Neutrophil (primary cell): Measurements from ENCODE around the gene NOCT.

Experiments
- H3K27ac ChIP-seq: fragments of 200-600 bp; sonication (generic); 2 replicates; pipeline ENCODE4 v1.5.1; 2016; ENCODE audit warnings: mild to moderate bottlenecking, moderate library complexity
- H3K27me3 ChIP-seq: fragments of 200-600 bp; sonication (generic); 2 replicates; pipeline ENCODE4 v1.6.0; 2016; ENCODE audit warnings: mild to moderate bottlenecking
- H3K36me3 ChIP-seq: fragments of 200-600 bp; sonication (generic); 2 replicates; pipeline ENCODE4 v1.5.1; 2017
- H3K4me1 ChIP-seq, 2 experiments: fragments of 200-600 bp in 1 of 2; sonication (generic) in 1 of 2; 1 replicate in 1 of 2; 2 replicates in 1 of 2; pipeline versions ENCODE4 v1.5.1 to v1.6.1; 2013 to 2016; ENCODE audit warnings: low read depth in 1 of 2, low read length in 1 of 2, mild to moderate bottlenecking in 1 of 2, moderate library complexity in 1 of 2; ENCODE audit not compliant: control insufficient read depth in 1 of 2, insufficient read depth in 1 of 2
- H3K4me3 ChIP-seq, 2 experiments: fragments of 200-600 bp in 1 of 2; sonication (generic) in 1 of 2; 1 replicate in 1 of 2; 2 replicates in 1 of 2; pipeline ENCODE4 v1.5.1; 2013 to 2016; ENCODE audit warnings: low read depth in 1 of 2, low read length in 1 of 2, mild to moderate bottlenecking in 1 of 2, moderate library complexity in 1 of 2
- H3K9me3 ChIP-seq: fragments of 200-600 bp; sonication (generic); 2 replicates; pipeline ENCODE4 v1.5.1; 2016
- TF ChIP-seq, protein P1 (sequence below): fragments of 200-600 bp; sonication (generic); IDR thresholded peaks from 2 replicates; pipeline ENCODE4 v1.5.1; 2016; ENCODE audit warnings: antibody characterized with exemption

The NOCT gene, protein sequence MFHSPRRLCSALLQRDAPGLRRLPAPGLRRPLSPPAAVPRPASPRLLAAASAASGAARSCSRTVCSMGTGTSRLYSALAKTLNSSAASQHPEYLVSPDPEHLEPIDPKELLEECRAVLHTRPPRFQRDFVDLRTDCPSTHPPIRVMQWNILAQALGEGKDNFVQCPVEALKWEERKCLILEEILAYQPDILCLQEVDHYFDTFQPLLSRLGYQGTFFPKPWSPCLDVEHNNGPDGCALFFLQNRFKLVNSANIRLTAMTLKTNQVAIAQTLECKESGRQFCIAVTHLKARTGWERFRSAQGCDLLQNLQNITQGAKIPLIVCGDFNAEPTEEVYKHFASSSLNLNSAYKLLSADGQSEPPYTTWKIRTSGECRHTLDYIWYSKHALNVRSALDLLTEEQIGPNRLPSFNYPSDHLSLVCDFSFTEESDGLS

DNA sequence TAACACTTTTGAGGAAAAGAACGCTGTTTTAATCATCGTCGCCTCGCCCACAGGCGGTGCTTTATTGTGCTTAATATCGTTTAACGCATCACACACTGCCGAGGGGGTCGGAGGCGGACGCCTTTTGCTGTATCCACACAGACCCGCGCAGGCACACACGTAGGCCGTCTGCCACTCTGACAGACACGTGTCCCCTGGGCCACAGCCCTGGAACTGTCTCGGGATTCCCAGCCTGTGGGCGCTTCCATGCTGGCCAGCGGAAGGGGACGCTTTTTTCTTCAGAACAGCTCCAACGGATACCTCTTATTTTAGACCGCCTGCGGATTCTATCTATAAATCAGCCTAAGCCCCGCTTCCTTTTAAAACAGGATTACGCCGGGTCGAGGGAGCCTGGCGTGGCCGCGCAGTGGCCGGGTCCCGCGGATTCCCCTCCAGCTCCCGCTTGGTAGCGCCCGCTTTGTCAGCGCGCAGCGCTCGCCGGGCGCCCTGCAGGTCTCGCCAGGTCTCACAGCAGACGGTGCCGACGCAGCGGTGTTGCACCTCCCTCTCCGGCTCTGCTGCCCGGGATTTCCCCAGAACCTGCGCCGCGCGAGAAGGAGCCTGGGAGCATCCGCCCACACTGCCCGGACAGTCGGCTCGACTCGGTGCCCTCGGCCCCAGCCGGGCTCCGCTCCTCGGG lies at the start of gene NOCT:
TSS of gene NOCT (plus strand) at position 513 of the 679 bp plus-strand sequence. CDS start 201 bp downstream, outside the sequence.
- Histone ChIP-seq H3K36me3 (no peaks in the 10 kb centered on the region), H3K9me3 (no peaks in the 10 kb centered on the region), H3K4me3 (peak within 1 kb of the TSS; percentile 73 to 75), H3K27me3 (no peaks in the 10 kb centered on the region), H3K4me1 (peaks cover 53 to 55% of the 10 kb centered on the region in 2 experiments), H3K27ac (peak within 1 kb of the TSS; percentile 88)
- TF ChIP-seq, protein P1, sequence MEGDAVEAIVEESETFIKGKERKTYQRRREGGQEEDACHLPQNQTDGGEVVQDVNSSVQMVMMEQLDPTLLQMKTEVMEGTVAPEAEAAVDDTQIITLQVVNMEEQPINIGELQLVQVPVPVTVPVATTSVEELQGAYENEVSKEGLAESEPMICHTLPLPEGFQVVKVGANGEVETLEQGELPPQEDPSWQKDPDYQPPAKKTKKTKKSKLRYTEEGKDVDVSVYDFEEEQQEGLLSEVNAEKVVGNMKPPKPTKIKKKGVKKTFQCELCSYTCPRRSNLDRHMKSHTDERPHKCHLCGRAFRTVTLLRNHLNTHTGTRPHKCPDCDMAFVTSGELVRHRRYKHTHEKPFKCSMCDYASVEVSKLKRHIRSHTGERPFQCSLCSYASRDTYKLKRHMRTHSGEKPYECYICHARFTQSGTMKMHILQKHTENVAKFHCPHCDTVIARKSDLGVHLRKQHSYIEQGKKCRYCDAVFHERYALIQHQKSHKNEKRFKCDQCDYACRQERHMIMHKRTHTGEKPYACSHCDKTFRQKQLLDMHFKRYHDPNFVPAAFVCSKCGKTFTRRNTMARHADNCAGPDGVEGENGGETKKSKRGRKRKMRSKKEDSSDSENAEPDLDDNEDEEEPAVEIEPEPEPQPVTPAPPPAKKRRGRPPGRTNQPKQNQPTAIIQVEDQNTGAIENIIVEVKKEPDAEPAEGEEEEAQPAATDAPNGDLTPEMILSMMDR: peak; percentile 66

DNA sequence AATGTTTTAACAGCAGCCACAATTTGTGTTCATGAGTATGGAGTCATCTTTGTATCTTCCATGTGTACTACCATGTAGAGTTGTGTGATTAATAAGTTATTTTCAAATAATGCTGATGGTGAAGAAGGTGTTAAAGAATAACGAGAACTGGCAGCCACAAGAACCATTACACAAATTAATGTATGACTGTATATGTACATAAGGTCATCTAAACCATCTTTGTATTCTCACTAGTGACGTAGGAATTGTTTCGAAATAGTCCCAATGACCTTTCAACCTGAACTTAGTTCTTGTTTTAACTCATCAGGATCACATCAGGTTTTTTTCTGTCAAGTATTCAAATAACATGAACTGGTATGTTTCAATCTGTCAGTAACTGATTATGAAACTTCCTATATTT lies 48.3 kb upstream of the NOCT start:
- no peaks in the 10 kb centered on the region for H3K27me3 ChIP-seq
- TF ChIP-seq, protein P1: no peak
- H3K4me3 ChIP-seq: no peak overlapping the region
- no peaks in the 10 kb centered on the region for H3K9me3 ChIP-seq
- peak overlapping the region; percentile 68 for H3K27ac ChIP-seq
- no peaks in the 10 kb centered on the region for H3K36me3 ChIP-seq
- H3K4me1 ChIP-seq: peaks cover 21 to 24% of the 10 kb centered on the region in 2 experiments

DNA sequence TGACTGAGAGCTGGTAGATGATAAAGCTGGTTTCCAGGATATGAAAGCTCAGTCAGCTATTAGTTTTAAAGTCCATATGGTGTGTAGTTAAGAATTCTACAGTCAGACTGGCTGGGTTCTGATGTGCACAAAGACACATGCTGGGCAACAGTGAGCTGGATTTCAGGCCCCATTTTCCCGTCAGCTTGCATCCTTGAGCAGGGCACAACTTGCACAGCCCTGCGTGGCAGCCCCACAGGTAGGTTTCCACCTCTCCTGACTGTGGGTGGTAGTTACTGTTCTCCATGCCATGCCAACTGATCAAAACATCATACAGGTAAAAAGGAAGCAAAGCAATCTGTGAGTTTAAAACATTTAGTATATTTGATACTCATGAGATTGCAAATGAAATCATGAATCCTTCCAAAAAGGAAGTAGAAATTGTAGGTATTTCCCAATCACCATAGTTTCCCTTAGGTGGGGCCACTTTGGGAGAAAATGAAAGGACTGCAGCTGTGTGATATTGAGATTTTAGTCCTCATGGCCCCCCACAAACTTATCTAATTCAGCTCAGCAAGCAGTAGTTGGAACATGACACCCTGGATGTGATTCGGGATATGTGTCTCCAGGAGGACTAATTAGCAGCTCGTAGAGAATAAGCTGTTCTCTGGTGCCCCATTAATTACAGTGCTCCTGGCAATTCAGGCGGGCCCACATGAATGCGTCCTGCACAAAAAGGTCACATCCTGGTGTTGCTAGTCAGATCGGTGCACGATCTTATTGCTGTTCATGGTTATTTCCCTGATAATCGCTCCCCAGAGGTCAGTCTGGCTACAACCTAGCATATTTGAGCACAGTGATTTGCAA lies 42.4 kb upstream of the NOCT start:
- Histone ChIP-seq H3K27ac (peak overlapping the region; percentile 46), H3K4me1 (peaks cover 31 to 35% of the 10 kb centered on the region in 2 experiments), H3K36me3 (no peaks in the 10 kb centered on the region), H3K27me3 (no peaks in the 10 kb centered on the region), H3K9me3 (no peaks in the 10 kb centered on the region), H3K4me3 (no peak overlapping the region)
- TF ChIP-seq, protein P1: no peak

DNA sequence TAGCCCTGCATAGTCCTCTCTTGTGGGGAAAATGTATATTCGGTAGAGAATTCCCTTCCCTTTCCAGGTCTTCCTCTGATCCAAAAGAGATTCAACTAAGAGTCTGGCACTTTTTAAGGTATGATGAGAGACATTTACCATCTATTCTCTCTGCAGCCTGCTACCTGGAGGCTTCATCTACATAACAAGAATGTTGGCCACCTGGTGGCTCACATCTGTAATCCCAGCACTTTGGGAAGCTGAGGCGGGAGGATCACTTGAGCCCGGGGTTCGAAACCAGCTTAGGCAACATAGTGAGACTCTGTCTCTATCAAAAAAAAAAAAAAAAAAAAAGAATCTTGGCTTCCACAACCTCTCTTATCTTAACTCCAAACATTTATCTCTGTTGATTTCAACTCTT lies 40.4 kb upstream of the NOCT start:
- TF ChIP-seq, protein P1: no peak
- H3K9me3 ChIP-seq: no peaks in the 10 kb centered on the region
- no peak overlapping the region for H3K27ac ChIP-seq
- no peaks in the 10 kb centered on the region for H3K36me3 ChIP-seq
- no peaks in the 10 kb centered on the region for H3K27me3 ChIP-seq
- no peak overlapping the region for H3K4me3 ChIP-seq
- H3K4me1 ChIP-seq: peaks cover 24 to 25% of the 10 kb centered on the region in 2 experiments

DNA sequence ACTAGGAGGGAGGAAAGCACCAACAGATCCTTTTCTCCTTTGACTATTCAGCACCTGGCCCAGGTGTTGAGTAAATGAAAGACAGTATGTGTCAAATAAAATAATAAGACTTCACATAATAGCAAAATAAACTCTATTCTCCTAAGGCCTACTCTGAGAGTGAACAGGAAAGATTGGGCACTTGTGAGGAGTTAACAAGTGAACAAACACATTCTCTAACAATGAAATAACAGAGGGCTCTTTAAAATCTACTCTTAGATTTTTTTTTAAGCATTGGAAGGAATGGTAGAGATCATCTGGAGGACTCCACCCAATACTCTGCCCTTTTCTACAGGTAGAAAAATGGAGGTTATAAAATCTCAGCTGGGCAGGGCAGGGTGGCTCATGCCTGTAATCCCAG lies 39.1 kb upstream of the NOCT start:
- Histone ChIP-seq H3K9me3 (no peaks in the 10 kb centered on the region), H3K27me3 (no peaks in the 10 kb centered on the region), H3K4me1 (peaks cover 30 to 31% of the 10 kb centered on the region in 2 experiments), H3K36me3 (no peaks in the 10 kb centered on the region), H3K27ac (no peak overlapping the region), H3K4me3 (no peak overlapping the region)
- TF ChIP-seq, protein P1: no peak
